DOHH2 (cell line): ENCODE results near the gene SLC22A12.

Experiments used
- EZH2phosphoT487 ChIP-seq: fragments of 200-600 bp; sonication (generic); IDR thresholded peaks from 2 replicates; pipeline ENCODE4 v1.6.1; 2017; ENCODE audit warnings: borderline replicate concordance, mild to moderate bottlenecking, antibody characterized with exemption, low read length, moderate library complexity, mixed read lengths
- TF ChIP-seq, protein P1 (sequence below): fragments of 200-600 bp; sonication (generic); IDR thresholded peaks from one replicate; pipeline ENCODE4 v1.5.1; 2014; ENCODE audit warnings: antibody characterized with exemption, mild to moderate bottlenecking, low read depth, low read length; ENCODE audit not compliant: poor library complexity, severe bottlenecking

DNA sequence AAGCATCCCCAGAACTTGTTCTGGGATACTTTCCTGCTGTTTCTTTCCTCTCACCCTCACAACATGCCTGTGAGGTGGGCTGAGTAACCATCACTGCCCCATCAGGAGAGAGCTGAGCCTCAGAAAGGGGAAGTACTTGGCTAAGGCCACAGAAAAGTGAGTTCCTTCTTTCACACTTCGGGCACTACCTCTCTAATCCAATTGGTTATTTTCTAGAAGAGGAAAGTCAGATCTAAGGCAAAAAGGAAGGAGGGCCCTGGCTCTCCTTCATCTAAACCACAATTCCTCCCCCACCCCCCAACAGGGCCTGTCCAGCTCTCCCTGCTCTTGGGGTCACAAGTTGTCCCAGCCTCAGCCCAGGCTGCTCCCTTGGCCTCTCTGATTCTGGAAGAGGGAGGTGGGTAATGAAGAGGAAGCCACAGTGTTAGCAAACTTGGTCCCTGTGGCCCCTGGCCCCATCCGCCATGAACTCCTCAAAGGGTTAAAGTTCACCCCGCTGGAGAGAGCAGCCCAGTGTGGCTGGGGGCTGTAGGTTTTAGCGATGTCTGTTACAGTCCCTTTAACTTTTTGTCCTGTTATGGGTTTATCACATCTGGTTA is 34.0 kb downstream of the SLC22A12 start:
- TF ChIP-seq, protein P1, sequence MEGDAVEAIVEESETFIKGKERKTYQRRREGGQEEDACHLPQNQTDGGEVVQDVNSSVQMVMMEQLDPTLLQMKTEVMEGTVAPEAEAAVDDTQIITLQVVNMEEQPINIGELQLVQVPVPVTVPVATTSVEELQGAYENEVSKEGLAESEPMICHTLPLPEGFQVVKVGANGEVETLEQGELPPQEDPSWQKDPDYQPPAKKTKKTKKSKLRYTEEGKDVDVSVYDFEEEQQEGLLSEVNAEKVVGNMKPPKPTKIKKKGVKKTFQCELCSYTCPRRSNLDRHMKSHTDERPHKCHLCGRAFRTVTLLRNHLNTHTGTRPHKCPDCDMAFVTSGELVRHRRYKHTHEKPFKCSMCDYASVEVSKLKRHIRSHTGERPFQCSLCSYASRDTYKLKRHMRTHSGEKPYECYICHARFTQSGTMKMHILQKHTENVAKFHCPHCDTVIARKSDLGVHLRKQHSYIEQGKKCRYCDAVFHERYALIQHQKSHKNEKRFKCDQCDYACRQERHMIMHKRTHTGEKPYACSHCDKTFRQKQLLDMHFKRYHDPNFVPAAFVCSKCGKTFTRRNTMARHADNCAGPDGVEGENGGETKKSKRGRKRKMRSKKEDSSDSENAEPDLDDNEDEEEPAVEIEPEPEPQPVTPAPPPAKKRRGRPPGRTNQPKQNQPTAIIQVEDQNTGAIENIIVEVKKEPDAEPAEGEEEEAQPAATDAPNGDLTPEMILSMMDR = no peak
- TF ChIP-seq EZH2phosphoT487 = no peak
